Measurements from ENCODE around the gene PAK4. TPM values are rescaled to one million over a fixed set of nuclear protein-coding genes. Genes with fewer than 3 reads are reported as not detected.
"Not testable (repeated sequence)": the region's sequence is repeated elsewhere in the genome, so short reads cannot be mapped to it uniquely, and the experiment has no call there.

Gene PAK4
- total RNA-seq, 1 experiment from 2014 or later: 23.1 TPM

- in situ Hi-C loops (cut with HindIII; ENCODE audit: low pct_unique_long_range_greater_than_20kb, low sequenced_read_pairs): no loop called here
- DNase-seq (ENCODE audit: low read depth): no peak
These were observed 16.3 kb downstream of the PAK4 start for GRCh38 chr19:39141929-39142328.

DNA sequence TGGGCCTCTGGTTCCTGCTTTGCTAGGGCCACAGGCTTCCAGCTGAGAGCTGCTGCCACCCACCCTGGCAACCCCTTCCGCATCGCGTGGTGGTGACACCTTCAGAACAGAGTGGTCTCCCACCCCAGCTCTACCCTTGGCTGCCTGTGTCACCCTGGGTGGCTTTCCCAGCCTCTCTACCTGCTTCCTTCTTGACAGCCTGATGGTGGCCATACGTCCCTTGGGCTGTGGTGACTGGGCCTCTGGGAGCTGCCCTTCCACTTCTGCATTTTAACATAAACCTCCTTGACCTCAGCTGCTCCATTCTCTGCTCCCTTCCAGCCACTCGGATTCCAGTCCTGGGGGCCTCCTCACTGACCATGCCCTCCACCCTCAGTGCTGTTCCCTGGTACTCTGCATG lies 17.0 kb downstream of the PAK4 start:
- in situ Hi-C loops (cut with HindIII; ENCODE audit: low pct_unique_long_range_greater_than_20kb, low sequenced_read_pairs): no loop called here
- DNase-seq (ENCODE audit: low read depth): no peak

DNA sequence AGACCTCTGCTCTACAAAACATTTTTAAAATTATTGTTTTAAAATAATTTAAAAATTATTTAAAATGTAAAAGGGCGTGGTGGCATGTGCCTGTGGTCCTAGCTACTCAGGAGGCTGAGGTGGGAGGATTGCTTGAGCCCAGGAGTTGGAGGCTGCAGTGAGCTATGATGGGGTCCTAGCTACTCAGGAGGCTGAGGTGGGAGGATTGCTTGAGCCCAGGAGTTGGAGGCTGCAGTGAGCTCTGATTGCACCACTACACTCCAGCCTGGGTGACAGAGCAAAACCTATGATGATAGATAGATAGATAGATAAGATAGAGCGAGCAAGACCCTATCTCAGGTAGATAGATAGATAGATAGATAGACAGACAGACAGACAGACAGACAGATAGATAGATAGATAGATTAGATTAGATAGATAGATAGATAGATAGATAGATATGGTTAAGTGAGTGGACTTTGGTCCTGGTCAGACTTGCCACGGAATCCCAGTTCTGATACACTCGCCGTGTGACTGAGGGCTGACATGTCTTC lies 18.2 kb downstream of the PAK4 start:
- in situ Hi-C loops (cut with HindIII; ENCODE audit: low pct_unique_long_range_greater_than_20kb, low sequenced_read_pairs); DNase-seq (ENCODE audit: low read depth): not testable (repeated sequence)

- in situ Hi-C loops (cut with HindIII; ENCODE audit: low pct_unique_long_range_greater_than_20kb, low sequenced_read_pairs): no loop called here
These were observed 18.9 kb downstream of the PAK4 start for GRCh38 chr19:39144290-39145071.

GRCh38 chr19:39145180-39145953 lies 19.8 kb downstream of the PAK4 start:
- in situ Hi-C loops (cut with HindIII; ENCODE audit: low pct_unique_long_range_greater_than_20kb, low sequenced_read_pairs): no loop called here
- no peak for DNase-seq (ENCODE audit: low read depth)

More at GRCh38 chr19:39144290-39145071, 18.9 kb downstream of the PAK4 start:
- DNase-seq (ENCODE audit: low read depth): no peak

GRCh38 chr19:39146091-39146490 lies 20.5 kb downstream of the PAK4 start:
- in situ Hi-C loops (cut with HindIII; ENCODE audit: low pct_unique_long_range_greater_than_20kb, low sequenced_read_pairs): no loop called here
- DNase-seq (ENCODE audit: low read depth): no peak

DNA sequence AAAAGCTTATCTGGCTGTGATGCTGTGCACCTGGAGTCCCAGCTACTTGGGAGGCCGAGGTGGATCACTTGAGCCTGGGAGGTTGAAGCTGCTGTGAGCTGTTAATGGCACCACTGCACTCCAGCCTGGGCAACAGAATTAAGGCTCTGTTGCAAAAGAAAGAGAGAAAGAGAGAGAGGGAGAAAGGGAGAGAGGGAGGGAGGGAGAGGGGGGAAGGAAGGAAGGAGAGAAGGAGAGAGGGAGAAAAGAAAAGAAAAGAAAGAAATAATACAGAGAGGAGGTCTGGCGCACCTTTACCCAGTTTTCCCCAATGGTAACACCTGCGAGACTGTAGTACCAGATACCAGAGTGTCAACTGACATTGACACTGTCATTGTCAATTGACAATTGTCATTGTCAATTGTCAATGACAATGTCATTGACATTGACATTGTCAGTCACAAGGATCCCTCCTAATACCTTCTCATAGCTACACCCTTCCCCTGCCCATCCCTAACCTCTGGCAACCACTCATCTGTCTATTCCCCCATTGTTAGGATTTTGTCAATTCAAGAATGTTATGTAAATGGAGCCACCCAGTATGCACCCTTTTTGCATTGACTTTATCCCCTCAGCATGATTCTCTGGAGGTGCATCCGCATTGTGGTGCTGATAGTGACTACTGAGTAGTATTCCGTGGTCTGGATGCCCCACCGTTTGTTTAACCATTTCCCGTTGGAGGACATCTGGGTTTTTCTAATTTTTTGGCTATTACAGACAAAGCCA lies 21.3 kb downstream of the PAK4 start:
- in situ Hi-C loops (cut with HindIII; ENCODE audit: low pct_unique_long_range_greater_than_20kb, low sequenced_read_pairs): no loop called here

DNA sequence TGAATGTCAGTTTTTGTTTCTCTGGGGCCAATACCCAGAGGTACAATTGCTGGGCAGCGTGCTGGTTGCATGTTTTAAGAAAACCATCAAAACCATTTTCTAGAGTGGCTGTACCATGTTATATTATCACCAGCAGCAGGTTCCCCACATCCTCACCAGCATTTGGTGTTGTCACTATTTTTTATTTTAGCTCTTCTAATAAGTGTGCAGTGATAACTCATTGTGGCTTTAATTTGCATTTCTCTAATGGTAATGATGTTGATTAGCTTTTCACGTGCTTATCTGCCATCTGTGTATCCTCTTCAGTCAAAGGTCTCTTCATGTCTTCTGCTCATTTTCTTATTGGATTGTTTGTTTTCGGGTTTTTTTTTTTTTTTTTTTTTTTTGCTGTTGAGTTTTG lies 21.9 kb downstream of the PAK4 start:
- DNase-seq (ENCODE audit: low read depth): no peak
- in situ Hi-C loops (cut with HindIII; ENCODE audit: low pct_unique_long_range_greater_than_20kb, low sequenced_read_pairs): no loop called here

More for the DNA sequence above, 21.3 kb downstream of the PAK4 start:
- DNase-seq (ENCODE audit: low read depth): no peak

DNA sequence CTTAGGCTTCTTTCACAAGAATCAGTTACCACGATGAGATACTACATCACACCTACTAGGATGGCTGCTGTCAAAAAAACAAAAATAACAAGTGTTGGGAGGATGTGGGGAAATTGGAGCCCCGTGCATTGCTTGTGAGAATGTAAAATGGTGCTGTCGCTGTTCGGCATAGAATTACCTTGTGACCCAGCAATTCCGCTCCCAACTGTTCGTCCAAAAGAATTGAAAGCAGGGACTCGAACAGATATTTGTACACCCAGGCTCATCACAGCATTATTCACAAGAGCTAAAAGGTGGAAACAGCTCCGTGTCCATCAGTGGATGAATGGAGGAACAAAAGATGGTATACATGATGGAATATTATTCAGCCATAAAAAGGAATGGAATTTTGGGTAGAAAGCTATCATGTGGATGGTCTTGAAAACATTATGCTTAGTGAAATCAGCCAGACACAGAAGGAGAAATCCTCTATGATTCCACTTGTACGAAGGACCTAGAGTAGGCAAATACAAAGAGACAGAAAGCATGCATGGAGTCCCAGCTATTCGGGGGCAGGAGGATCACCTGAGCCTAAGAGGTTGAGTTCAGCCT lies 23.4 kb downstream of the PAK4 start:
- in situ Hi-C loops (cut with HindIII; ENCODE audit: low pct_unique_long_range_greater_than_20kb, low sequenced_read_pairs): no loop called here

GRCh38 chr19:39150235-39150634 lies 24.6 kb downstream of the PAK4 start:
- in situ Hi-C loops (cut with HindIII; ENCODE audit: low pct_unique_long_range_greater_than_20kb, low sequenced_read_pairs): no loop called here
- no peak for DNase-seq (ENCODE audit: low read depth)

More for the DNA sequence above, 23.4 kb downstream of the PAK4 start:
- no peak for DNase-seq (ENCODE audit: low read depth)

GRCh38 chr19:39150807-39151600 lies 25.4 kb downstream of the PAK4 start:
- in situ Hi-C loops (cut with HindIII; ENCODE audit: low pct_unique_long_range_greater_than_20kb, low sequenced_read_pairs): no loop called here
- DNase-seq (ENCODE audit: low read depth): no peak

- in situ Hi-C loops (cut with HindIII; ENCODE audit: low pct_unique_long_range_greater_than_20kb, low sequenced_read_pairs): no loop called here
- no peak for DNase-seq (ENCODE audit: low read depth)
These were observed 26.5 kb downstream of the PAK4 start for GRCh38 chr19:39152066-39152465.

GRCh38 chr19:39154100-39154628 lies 28.6 kb downstream of the PAK4 start:
- DNase-seq (ENCODE audit: low read depth): no peak
- in situ Hi-C loops (cut with HindIII; ENCODE audit: low pct_unique_long_range_greater_than_20kb, low sequenced_read_pairs): no loop called here

- no peak for DNase-seq (ENCODE audit: low read depth)
- in situ Hi-C loops (cut with HindIII; ENCODE audit: low pct_unique_long_range_greater_than_20kb, low sequenced_read_pairs): no loop called here
These were observed 29.1 kb downstream of the PAK4 start for GRCh38 chr19:39154629-39155100.

- DNase-seq (ENCODE audit: low read depth): no peak
- in situ Hi-C loops (cut with HindIII; ENCODE audit: low pct_unique_long_range_greater_than_20kb, low sequenced_read_pairs): no loop called here
These were observed 29.6 kb downstream of the PAK4 start for GRCh38 chr19:39155114-39155700.

GRCh38 chr19:39155741-39156140 lies 30.2 kb downstream of the PAK4 start:
- in situ Hi-C loops (cut with HindIII; ENCODE audit: low pct_unique_long_range_greater_than_20kb, low sequenced_read_pairs): no loop called here
- no peak for DNase-seq (ENCODE audit: low read depth)
